Adrenal gland (tissue), 12 donors: ENCODE measurements around the gene SART3. TPM values are rescaled to one million over a fixed set of nuclear protein-coding genes. Genes with fewer than 3 reads are reported as not detected.

Experiments used
- DNase-seq, 7 donors: peaks; one replicate each; pipeline ENCODE4 v3.0.0-alpha.2; 2019 to 2020
- H3K27ac ChIP-seq, 5 donors: fragments of 200-600 bp; sonication (generic) in 4 of 5; 1 replicate in 3 of 5; 2 replicates in 2 of 5; pipeline versions ENCODE4 v1.5.1 to v1.8.0; 2016 to 2020; ENCODE audit warnings: mild to moderate bottlenecking in 1 of 5
- H3K27me3 ChIP-seq: fragments of 200-600 bp; 2 replicates; pipeline ENCODE4 v1.8.0; 2021
- H3K36me3 ChIP-seq, 2 donors: fragments of 200-600 bp; replicated peaks in 1 of 2; 1 replicate in 1 of 2; 2 replicates in 1 of 2; pipeline versions ENCODE4 v1.5.1 to v1.8.0; 2018 to 2022
- H3K4me1 ChIP-seq, 2 donors: fragments of 200-600 bp; replicated peaks in 1 of 2; 1 replicate in 1 of 2; 2 replicates in 1 of 2; pipeline versions ENCODE4 v1.5.1 to v1.8.0; 2018 to 2021
- H3K4me3 ChIP-seq, 4 donors: fragments of 200-600 bp; sonication (generic) in 3 of 4; one replicate each; pipeline ENCODE4 v1.5.1; 2016 to 2018
- H3K9me3 ChIP-seq, 3 donors: fragments of 200-600 bp; sonication (generic) in 1 of 3; replicated peaks in 1 of 3; 1 replicate in 2 of 3; 2 replicates in 1 of 3; pipeline versions ENCODE4 v1.5.1 to v1.8.0; 2016 to 2021
- CTCF ChIP-seq, 6 experiments: fragments of 450-650 bp in 4 of 6; fragments of 200-600 bp in 2 of 6; sonication (generic) in 1 of 6; IDR thresholded peaks; 1 replicate in 5 of 6; 2 replicates in 1 of 6; pipeline versions ENCODE4 v1.5.1 to v1.8.0; 2016 to 2021; ENCODE audit warnings: antibody characterized with exemption in 6 of 6, mild to moderate bottlenecking in 2 of 6, moderate library complexity in 1 of 6
- POLR2A ChIP-seq, 2 donors: fragments of 450-650 bp; IDR thresholded peaks; one replicate each; pipeline ENCODE4 v1.6.1; 2017; ENCODE audit warnings: antibody characterized with exemption in 2 of 2, mild to moderate bottlenecking in 2 of 2, moderate library complexity in 1 of 2
- WGBS, 4 donors: extraction: QIAGEN DNeasy Blood & Tissue Kit in 2 of 4; methylation state at CpG; one replicate each; pipeline versions ENCODE4 v1.1.5 to v1.1.7; 2013 to 2017; 5-methylcytosine and 5-hydroxymethylcytosine counted together
- intact Hi-C, 2 donors: fragments of 100-400 bp; cut with DNase I; formaldehyde crosslinking; loops; one replicate each; pipeline versions ENCODE4 v1.14.1 to v1.15.0; 2022 to 2023
- polyA plus RNA-seq, 3 donors: library from polyadenylated mRNA; stranded (reverse); fragments of 200-250 nt in 2 of 3; fragments of 350-450 nt in 1 of 3; fragmentation: Illumina TruSeq in 1 of 3; extraction: RNeasy Lipid Tissue Mini Kit (QIAGEN cat#74804) in 1 of 3; gene quantifications; one replicate each; pipeline ENCODE4 v1.2.3, GENCODE V29; 2013 to 2014
- total RNA-seq, 9 donors: library from RNA; depleted of rRNA in 4 of 9; stranded (reverse); fragments of >200 nt in 4 of 9; fragments of 120-200 nt in 1 of 9; fragmentation: NEBNext Ultra II Directional in 1 of 9; extraction: Animal tissue kit (Norgen Biotek cat#: 25700) in 1 of 9; gene quantifications; one replicate each; pipeline versions ENCODE4 v1.1.0 to v1.2.4, GENCODE V29; 2013 to 2023
- donor health status: healthy with polysubstance abuse.
- donor health status: Bipolar disorder and iron deficiency.
- donor health status: DM: yes; HTN: yes; CAD: no.
- donor health status: DM: no; HTN: no; CAD: no.
- donor health status: DM: no; HTN: no; CAD: no.
- donor health status: DM: yes; HTN: yes; CAD: no.

SART3 gene
- total and polyA plus RNA-seq, 12 donors, result 27.5 to 79.3 (median 39.7) TPM

DNA sequence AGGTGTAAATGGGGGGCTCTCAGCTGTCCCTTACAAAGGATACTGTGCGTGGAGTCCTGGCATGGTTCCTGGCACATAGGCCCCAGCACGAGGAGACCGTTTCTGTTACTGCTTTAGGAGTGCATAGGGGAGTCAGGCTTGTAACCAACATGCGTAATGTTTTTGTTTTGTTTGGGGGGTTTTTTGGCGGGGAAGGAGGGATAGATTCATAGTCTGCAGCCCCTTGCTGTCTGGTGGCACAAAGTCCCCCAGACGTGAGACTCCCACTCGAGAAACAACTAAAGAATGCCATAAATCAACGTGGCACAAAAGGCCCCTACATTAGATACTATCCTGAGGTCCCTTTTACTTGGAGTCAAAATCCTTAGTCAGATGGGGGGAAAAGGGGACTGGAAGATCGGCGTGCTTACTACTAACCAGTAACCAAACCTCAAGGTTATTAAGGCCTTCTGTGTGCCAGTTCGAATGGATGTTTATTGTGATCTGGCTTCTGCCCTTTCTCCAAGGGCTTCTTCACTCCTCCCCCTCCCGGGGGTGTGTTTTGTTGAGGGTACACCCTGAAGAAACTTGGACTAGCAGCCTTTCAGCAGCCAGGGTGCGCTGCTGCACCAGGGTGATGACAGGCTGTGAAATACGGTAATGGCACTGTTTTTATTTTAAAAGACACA, 2.3 kb upstream of the SART3 start:
- no peaks in the 10 kb centered on the region for H3K27me3 ChIP-seq
- peak in 1 of 2 donors; percentile 61 for TF ChIP-seq POLR2A (IDR thresholded peaks at IDR 0.05)
- peak; percentile 60 to 94 (median 89) for TF ChIP-seq CTCF (IDR thresholded peaks at IDR 0.05)
- peaks cover 25 to 56% of the 10 kb centered on the region in 2 donors for H3K4me1 ChIP-seq
- peak; percentile 84 to 94 (median 90) for DNase-seq
- intact Hi-C loops, result loop anchor here (2.0 to 10.0 kb wide), 2 partner anchors 56 to 232 kb away; no protein-coding TSS in a partner anchor
- 1 to 2% (median 2%) methylated on average over 11 to 14 of the region's 14 CpGs for WGBS, 4 donors
- H3K36me3 ChIP-seq, result peaks cover 0 to 43% of the 10 kb centered on the region in 2 donors
- H3K4me3 ChIP-seq, result peak overlapping the region; percentile 56 to 99 (median 90)
- H3K27ac ChIP-seq, result peak overlapping the region; percentile 56 to 98 (median 94)
- H3K9me3 ChIP-seq, result no peaks in the 10 kb centered on the region

- intact Hi-C loops, result loop anchor here (2.0 to 10.0 kb wide), 2 partner anchors 56 to 232 kb away; no protein-coding TSS in a partner anchor
- peak within 1 kb of the TSS; percentile 90 to 98 (median 94) for H3K27ac ChIP-seq
- peak within 1 kb of the TSS; percentile 56 to 99 (median 90) for H3K4me3 ChIP-seq
- TF ChIP-seq POLR2A (IDR thresholded peaks at IDR 0.05) (peak; percentile 96 to 97), CTCF (IDR thresholded peaks at IDR 0.05) (no peak)
- peaks cover 0 to 36% of the 10 kb centered on the region in 2 donors for H3K36me3 ChIP-seq
- peaks cover 25 to 62% of the 10 kb centered on the region in 2 donors for H3K4me1 ChIP-seq
- WGBS, 4 donors, result 0 to 1% (median 0%) methylated on average over 19 to 72 of the region's 72 CpGs
- no peaks in the 10 kb centered on the region for H3K27me3 ChIP-seq
- peak; percentile 97 to 99 (median 98) for DNase-seq
- H3K9me3 ChIP-seq, result no peaks in the 10 kb centered on the region
Observed at GRCh38 chr12:108562348-108563135, 1.6 kb upstream of the SART3 start, which contains the start of gene ISCU. Gene ISCU, plus strand, starts transcription at chr12:108562596. Its CDS starts 27 bp downstream, at chr12:108562623.

DNA sequence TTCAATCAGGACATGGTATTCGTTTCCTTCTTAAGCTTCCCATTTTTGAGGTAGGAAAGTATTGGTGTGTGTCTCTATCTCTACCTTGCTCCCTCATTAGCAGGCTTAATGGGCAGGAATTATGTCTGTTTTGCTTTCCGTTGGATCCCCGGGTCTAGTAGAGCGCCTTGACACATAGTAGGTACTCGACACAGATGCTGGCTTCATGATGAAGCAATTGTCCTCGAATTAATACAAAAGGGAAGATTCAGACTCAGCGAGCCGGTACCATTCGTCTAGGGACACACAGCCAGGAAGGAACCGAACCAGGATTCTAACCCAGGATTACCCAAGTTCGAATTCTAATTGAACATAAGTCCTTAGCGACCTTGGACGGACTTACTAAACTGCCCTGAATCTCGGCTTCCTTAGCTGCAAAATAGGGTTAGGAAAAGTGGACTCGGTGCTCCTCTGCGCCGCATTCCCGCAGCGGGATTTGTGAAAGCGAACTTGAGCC, 927 bp upstream of the SART3 start:
- Histone ChIP-seq H3K4me1 (peaks cover 25 to 68% of the 10 kb centered on the region in 2 donors), H3K27me3 (no peaks in the 10 kb centered on the region), H3K4me3 (peak overlapping the region in 2 of 4 donors; percentile 85 to 99), H3K27ac (peak overlapping the region; percentile 90 to 98 (median 94)), H3K9me3 (no peaks in the 10 kb centered on the region), H3K36me3 (peaks cover 0 to 30% of the 10 kb centered on the region in 2 donors)
- intact Hi-C loops, result loop anchor here (2.0 to 10.0 kb wide), 2 partner anchors 57 to 233 kb away; no protein-coding TSS in a partner anchor
- TF ChIP-seq POLR2A (IDR thresholded peaks at IDR 0.05) (no peak), CTCF (IDR thresholded peaks at IDR 0.05) (no peak)
- peak in 1 of 7 donors; percentile 28 for DNase-seq
- 0 to 1% (median 1%) methylated on average over 14 to 20 of the region's 20 CpGs for WGBS, 4 donors

DNA sequence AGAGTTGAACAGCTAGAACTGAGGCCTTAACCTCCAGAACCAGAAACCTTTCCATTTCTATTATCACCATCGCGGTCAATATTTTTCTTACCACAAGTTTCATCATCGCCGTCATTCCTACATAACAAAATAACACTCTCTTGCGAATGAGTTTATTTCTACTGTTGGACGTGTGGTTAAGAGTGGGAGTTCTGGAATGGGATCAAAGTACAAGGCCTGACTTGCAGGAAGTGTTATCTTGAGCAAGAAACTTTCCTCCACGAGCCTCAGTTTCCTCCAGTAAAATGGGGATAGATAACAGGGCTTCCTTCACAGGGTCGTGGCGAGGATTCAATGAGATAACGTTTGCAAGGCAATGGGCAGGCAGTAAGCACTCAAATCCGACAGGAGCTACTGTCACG, 652 bp downstream of the SART3 start:
- no peak for DNase-seq
- Histone ChIP-seq H3K4me3 (peak overlapping the region; percentile 71 to 97 (median 83)), H3K36me3 (peaks cover 0 to 14% of the 10 kb centered on the region in 2 donors), H3K27ac (peak overlapping the region in 4 of 5 donors; percentile 94 to 98 (median 94)), H3K4me1 (peaks cover 15 to 64% of the 10 kb centered on the region in 2 donors), H3K27me3 (no peaks in the 10 kb centered on the region), H3K9me3 (no peaks in the 10 kb centered on the region)
- intact Hi-C loops, result loop anchor here in 1 of 2 donors (10.0 kb wide), 1 partner anchor 234 kb away; no protein-coding TSS in a partner anchor
- WGBS, 4 donors, result 1 to 3% (median 2%) methylated on average over 9 to 12 of the region's 12 CpGs
- TF ChIP-seq CTCF (IDR thresholded peaks at IDR 0.05) (no peak), POLR2A (IDR thresholded peaks at IDR 0.05) (no peak)
